GM19099 (cell line): Measurements from ENCODE around the gene FAM124B.

ENCODE experiments used
- POLR2A ChIP-seq: IDR thresholded peaks from 3 replicates; pipeline ENCODE4 v1.6.1; 2011; ENCODE audit warnings: low read depth; ENCODE audit not compliant: insufficient read length; ENCODE audit errors: extremely low read depth

FAM124B gene

GRCh38 chr2:224401641-224402342 lies at the start of gene FAM124B:
Gene FAM124B, minus strand, starts transcription at chr2:224402107. Its CDS starts 339 bp downstream, at chr2:224401768.
- no peak for TF ChIP-seq POLR2A

GRCh38 chr2:224449212-224450147 lies 47.6 kb upstream of the FAM124B start:
- TF ChIP-seq POLR2A: no peak

- TF ChIP-seq POLR2A: no peak
Measured at GRCh38 chr2:224448236-224448635, 46.3 kb upstream of the FAM124B start.

- TF ChIP-seq POLR2A: no peak
Measured at GRCh38 chr2:224444783-224445182, 42.9 kb upstream of the FAM124B start.

- no peak for TF ChIP-seq POLR2A
Measured at GRCh38 chr2:224444021-224444420, 42.1 kb upstream of the FAM124B start.

- no peak for TF ChIP-seq POLR2A
Measured at GRCh38 chr2:224442071-224442967, 40.4 kb upstream of the FAM124B start.

GRCh38 chr2:224440988-224441387 lies 39.1 kb upstream of the FAM124B start:
- TF ChIP-seq POLR2A: no peak

- no peak for TF ChIP-seq POLR2A
Measured at GRCh38 chr2:224438726-224439125, 36.8 kb upstream of the FAM124B start.

- TF ChIP-seq POLR2A: no peak
Measured at GRCh38 chr2:224436634-224437033, 34.7 kb upstream of the FAM124B start.

GRCh38 chr2:224434618-224435017 lies 32.7 kb upstream of the FAM124B start:
- TF ChIP-seq POLR2A: no peak

GRCh38 chr2:224433442-224433841 lies 31.5 kb upstream of the FAM124B start:
- no peak for TF ChIP-seq POLR2A

GRCh38 chr2:224432003-224432579 lies 30.2 kb upstream of the FAM124B start:
- TF ChIP-seq POLR2A: no peak

GRCh38 chr2:224429441-224429810 lies 27.5 kb upstream of the FAM124B start:
- no peak for TF ChIP-seq POLR2A

GRCh38 chr2:224428787-224429440 lies 27.0 kb upstream of the FAM124B start:
- no peak for TF ChIP-seq POLR2A
